Measurements from ENCODE around the gene SEMA7A. TPM values are rescaled to one million over a fixed set of nuclear protein-coding genes. Genes with fewer than 3 reads are reported as not detected.
A peak's percentile ranks its signal among the peaks of the same experiment; 100 is the strongest.

Gene SEMA7A
- total RNA-seq, 1 donor from 2014 or later, result 178 TPM

DNA sequence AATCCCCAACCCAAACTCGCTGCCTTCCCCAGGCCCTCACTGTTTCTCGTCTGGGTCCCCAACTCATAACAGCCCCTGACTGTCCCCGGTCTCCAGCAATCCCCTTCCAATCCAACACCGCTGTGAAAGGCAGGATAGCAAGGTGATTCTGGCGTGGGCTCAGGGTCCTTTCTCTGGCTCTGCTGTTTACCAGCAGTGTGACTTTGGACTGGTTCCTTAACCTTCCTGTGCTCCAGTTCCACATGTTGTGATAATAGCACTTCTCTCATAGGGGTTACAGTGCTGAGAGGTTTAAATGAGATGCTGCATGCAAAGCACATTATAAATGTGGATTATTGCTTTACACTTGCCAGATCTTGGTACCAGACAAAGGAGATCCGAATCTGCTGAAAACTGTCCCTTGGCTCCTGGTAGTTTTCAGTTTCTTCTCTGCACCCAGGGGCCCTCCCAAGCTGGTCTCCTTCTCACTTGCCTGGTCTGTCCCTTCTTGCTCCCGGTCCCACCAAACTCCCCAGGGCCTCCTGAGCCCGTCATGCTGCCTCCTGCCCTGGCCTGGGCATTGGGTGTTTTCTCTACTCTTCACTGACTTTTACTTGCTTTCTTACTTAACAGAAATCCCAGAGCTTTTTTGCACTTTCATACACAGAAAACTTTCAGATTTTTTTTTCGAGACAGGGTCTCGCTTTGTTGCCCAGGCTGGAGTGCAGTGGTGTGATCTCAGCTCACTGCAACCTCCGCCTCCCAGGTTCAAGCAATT, 39.5 kb downstream of the SEMA7A start:
- no peak for DNase-seq
- H3K27me3 Mint-ChIP-seq, result no peaks in the 10 kb centered on the region
- TF ChIP-seq, protein P1, sequence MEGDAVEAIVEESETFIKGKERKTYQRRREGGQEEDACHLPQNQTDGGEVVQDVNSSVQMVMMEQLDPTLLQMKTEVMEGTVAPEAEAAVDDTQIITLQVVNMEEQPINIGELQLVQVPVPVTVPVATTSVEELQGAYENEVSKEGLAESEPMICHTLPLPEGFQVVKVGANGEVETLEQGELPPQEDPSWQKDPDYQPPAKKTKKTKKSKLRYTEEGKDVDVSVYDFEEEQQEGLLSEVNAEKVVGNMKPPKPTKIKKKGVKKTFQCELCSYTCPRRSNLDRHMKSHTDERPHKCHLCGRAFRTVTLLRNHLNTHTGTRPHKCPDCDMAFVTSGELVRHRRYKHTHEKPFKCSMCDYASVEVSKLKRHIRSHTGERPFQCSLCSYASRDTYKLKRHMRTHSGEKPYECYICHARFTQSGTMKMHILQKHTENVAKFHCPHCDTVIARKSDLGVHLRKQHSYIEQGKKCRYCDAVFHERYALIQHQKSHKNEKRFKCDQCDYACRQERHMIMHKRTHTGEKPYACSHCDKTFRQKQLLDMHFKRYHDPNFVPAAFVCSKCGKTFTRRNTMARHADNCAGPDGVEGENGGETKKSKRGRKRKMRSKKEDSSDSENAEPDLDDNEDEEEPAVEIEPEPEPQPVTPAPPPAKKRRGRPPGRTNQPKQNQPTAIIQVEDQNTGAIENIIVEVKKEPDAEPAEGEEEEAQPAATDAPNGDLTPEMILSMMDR (IDR thresholded peaks at IDR 0.05), result no peak
- peak overlapping the region; percentile 99 for H3K27ac Mint-ChIP-seq
- H3K4me1 Mint-ChIP-seq, result peaks cover 97% of the 10 kb centered on the region
- POLR2A ChIA-PET, result interaction anchor here (1.5 to 16.5 kb wide), 5 partner anchors 10 to 40 kb away, joined by 6 to 563 read pairs (median 8); partner anchors contain the start of gene SEMA7A
- no peaks in the 10 kb centered on the region for H3K36me3 Mint-ChIP-seq (ENCODE audit: low read depth)
- no peak for ATAC-seq (ENCODE audit: low read depth)
- H3K4me3 Mint-ChIP-seq, result peak overlapping the region; percentile 69
- CTCF ChIA-PET, result interaction anchor here (0.8 to 5.7 kb wide), 3 partner anchors 10 to 45 kb away, joined by 3 to 67 read pairs (median 4); no protein-coding TSS in a partner anchor
- intact Hi-C loops (cut with micrococcal nuclease), result no loop called here
- H3K9me3 Mint-ChIP-seq, result no peaks in the 10 kb centered on the region

DNA sequence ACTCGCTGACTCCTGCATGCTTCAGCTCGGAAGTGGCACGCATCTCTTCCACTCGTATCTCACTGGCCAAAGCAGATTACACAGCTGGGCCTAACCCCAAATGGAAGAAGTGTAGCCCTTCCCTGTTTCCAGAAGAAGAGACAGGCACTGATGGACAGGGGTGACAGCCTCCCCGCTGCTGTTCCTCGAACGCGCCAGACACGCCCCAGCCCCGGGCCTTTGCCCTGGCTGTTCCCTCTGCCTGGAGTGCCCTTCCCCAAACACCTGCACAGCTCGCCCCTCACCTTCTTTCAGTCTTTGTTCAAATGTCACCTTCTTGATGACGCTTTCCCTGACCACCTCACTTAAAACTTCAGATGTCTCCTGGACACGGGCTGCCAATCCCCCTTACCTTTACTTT, 40.3 kb downstream of the SEMA7A start:
- H3K4me3 Mint-ChIP-seq, result no peak overlapping the region
- intact Hi-C loops (cut with micrococcal nuclease), result no loop called here
- no peak for DNase-seq
- CTCF ChIA-PET, result interaction anchor here (0.8 to 5.7 kb wide), 2 partner anchors 10 to 46 kb away, joined by 3 to 67 read pairs; no protein-coding TSS in a partner anchor
- no peaks in the 10 kb centered on the region for H3K27me3 Mint-ChIP-seq
- H3K4me1 Mint-ChIP-seq, result peaks cover 94% of the 10 kb centered on the region
- TF ChIP-seq, protein P1 (IDR thresholded peaks at IDR 0.05), result no peak
- no peaks in the 10 kb centered on the region for H3K36me3 Mint-ChIP-seq (ENCODE audit: low read depth)
- peak overlapping the region; percentile 99 for H3K27ac Mint-ChIP-seq
- POLR2A ChIA-PET, result interaction anchor here (1.5 to 16.5 kb wide), 5 partner anchors 9 to 41 kb away, joined by 6 to 563 read pairs (median 8); partner anchors contain the start of gene SEMA7A
- no peak for ATAC-seq (ENCODE audit: low read depth)
- H3K9me3 Mint-ChIP-seq, result no peaks in the 10 kb centered on the region

DNA sequence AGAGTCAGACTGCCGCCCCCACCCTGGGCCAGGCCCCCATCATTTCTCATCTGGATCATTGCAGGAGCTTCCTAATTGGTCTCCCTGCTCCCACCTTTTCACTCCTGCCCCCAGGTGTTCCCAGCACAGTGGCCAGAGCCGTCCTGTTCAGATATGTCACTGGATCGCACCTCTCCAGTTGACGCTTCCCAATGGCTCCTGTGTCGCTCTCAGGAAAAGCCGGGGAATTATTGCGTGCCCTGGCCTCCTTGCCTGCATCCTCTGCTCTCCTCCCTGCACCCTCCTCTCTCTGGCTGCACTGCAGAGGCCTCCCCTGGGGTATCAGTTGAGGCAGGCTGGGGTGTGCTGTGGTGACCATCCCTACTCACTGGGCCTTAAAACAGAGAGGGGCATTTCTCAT, 40.9 kb downstream of the SEMA7A start:
- no peaks in the 10 kb centered on the region for H3K27me3 Mint-ChIP-seq
- ChIA-PET CTCF (interaction anchor here (0.6 to 5.7 kb wide), 2 partner anchors 9 to 148 kb away, joined by 4 to 67 read pairs; partner anchors contain the start of gene ARID3B), POLR2A (interaction anchor here (0.6 to 16.5 kb wide), 4 partner anchors 9 to 34 kb away, joined by 3 to 563 read pairs (median 27); no protein-coding TSS in a partner anchor)
- intact Hi-C loops (cut with micrococcal nuclease), result no loop called here
- no peaks in the 10 kb centered on the region for H3K9me3 Mint-ChIP-seq
- H3K4me1 Mint-ChIP-seq, result peaks cover 93% of the 10 kb centered on the region
- H3K27ac Mint-ChIP-seq, result peak overlapping the region; percentile 78
- TF ChIP-seq, protein P1 (IDR thresholded peaks at IDR 0.05), result no peak
- ATAC-seq (ENCODE audit: low read depth) (no peak), DNase-seq (no peak)
- no peak overlapping the region for H3K4me3 Mint-ChIP-seq
- H3K36me3 Mint-ChIP-seq (ENCODE audit: low read depth), result no peaks in the 10 kb centered on the region

DNA sequence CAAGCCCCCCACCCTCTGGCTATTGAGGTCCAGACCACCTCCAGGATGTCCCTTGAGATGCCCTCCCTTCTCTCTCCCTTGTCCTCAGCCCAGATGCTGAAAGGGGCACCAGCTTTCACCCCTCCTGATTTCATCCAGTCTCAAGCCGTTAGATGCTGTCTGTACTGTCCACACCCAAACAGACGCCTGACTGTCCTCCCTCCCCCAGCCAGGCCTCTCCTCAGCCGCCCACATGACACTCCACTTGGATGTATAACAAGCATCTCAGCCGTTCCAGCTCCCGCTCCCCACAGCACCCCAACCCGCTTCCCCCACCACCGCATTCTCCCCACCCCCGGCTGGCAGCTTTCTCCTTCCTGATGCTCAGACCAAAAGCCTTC, 41.3 kb downstream of the SEMA7A start:
- intact Hi-C loops (cut with micrococcal nuclease), result no loop called here
- ChIA-PET POLR2A (interaction anchor here (0.6 to 16.5 kb wide), 4 partner anchors 8 to 34 kb away, joined by 3 to 563 read pairs (median 27); no protein-coding TSS in a partner anchor), CTCF (interaction anchor here (0.6 to 5.7 kb wide), 2 partner anchors 9 to 149 kb away, joined by 4 to 67 read pairs; partner anchors contain the start of gene ARID3B)
- TF ChIP-seq, protein P1 (IDR thresholded peaks at IDR 0.05), result no peak
- no peaks in the 10 kb centered on the region for H3K27me3 Mint-ChIP-seq
- peak overlapping the region; percentile 48 for H3K4me3 Mint-ChIP-seq
- H3K36me3 Mint-ChIP-seq (ENCODE audit: low read depth), result no peaks in the 10 kb centered on the region
- DNase-seq (no peak), ATAC-seq (ENCODE audit: low read depth) (no peak)
- peaks cover 93% of the 10 kb centered on the region for H3K4me1 Mint-ChIP-seq
- H3K9me3 Mint-ChIP-seq, result no peaks in the 10 kb centered on the region
- peak overlapping the region; percentile 78 for H3K27ac Mint-ChIP-seq

Measured in activated B cell treated with CpG ODN at 0.5 μM for 24 hours (primary cell).